Transverse colon (tissue), 4 donors: ENCODE results near the gene PKDCC. TPM values are rescaled to one million over a fixed set of nuclear protein-coding genes. Genes with fewer than 3 reads are reported as not detected.

Experiments
- DNase-seq: peaks from one replicate; pipeline ENCODE4 v3.0.0-alpha.2; 2019
- H3K27ac ChIP-seq, 4 donors: fragments of 200-600 bp; sonication (generic); 2 replicates each; pipeline ENCODE4 v1.5.1; 2016 to 2018; ENCODE audit warnings: inconsistent platforms in 4 of 4
- H3K27me3 ChIP-seq: fragments of 200-600 bp; sonication (generic); 2 replicates; pipeline ENCODE4 v1.5.1; 2017; ENCODE audit warnings: inconsistent platforms
- H3K36me3 ChIP-seq, 4 donors: fragments of 200-600 bp; sonication (generic); 2 replicates each; pipeline ENCODE4 v1.5.1; 2017 to 2019; ENCODE audit warnings: inconsistent platforms in 4 of 4
- H3K4me1 ChIP-seq, 4 donors: fragments of 200-600 bp; sonication (generic); 2 replicates each; pipeline ENCODE4 v1.5.1; 2017 to 2020; ENCODE audit warnings: inconsistent platforms in 4 of 4
- H3K4me3 ChIP-seq, 4 donors: fragments of 200-600 bp; sonication (generic); 1 replicate in 1 of 4; 2 replicates in 3 of 4; pipeline versions ENCODE4 v1.5.1 to v1.6.1; 2017 to 2019; ENCODE audit warnings: inconsistent platforms in 4 of 4
- H3K9me3 ChIP-seq, 2 donors: fragments of 200-600 bp; sonication (generic); 2 replicates each; pipeline ENCODE4 v1.5.1; 2017 to 2019; ENCODE audit warnings: inconsistent platforms in 2 of 2
- CTCF ChIP-seq, 5 experiments: fragments of 200-600 bp in 3 of 5; fragments of 450-650 bp in 2 of 5; sonication (generic) in 3 of 5; IDR thresholded peaks; 1 replicate in 2 of 5; 2 replicates in 3 of 5; pipeline ENCODE4 v1.5.1; 2016 to 2017; ENCODE audit warnings: antibody characterized with exemption in 5 of 5, inconsistent platforms in 3 of 5, mild to moderate bottlenecking in 2 of 5, moderate library complexity in 1 of 5
- EP300 ChIP-seq: sonication (generic); formaldehyde crosslinking; IDR thresholded peaks from one replicate; pipeline ENCODE4 v1.6.1; 2017; ENCODE audit warnings: antibody characterized with exemption, low read depth
- POLR2A ChIP-seq: fragments of 450-650 bp; IDR thresholded peaks from one replicate; pipeline ENCODE4 v1.6.1; 2016; ENCODE audit warnings: antibody characterized with exemption, mild to moderate bottlenecking, moderate library complexity
- POLR2AphosphoS5 ChIP-seq, 3 donors: sonication (generic); formaldehyde crosslinking; IDR thresholded peaks; one replicate each; pipeline ENCODE4 v1.6.1; 2016; ENCODE audit warnings: antibody characterized with exemption in 3 of 3
- WGBS, 2 donors: methylation state at CpG; one replicate each; pipeline ENCODE4 v1.1.5; 2018; ENCODE audit warnings: low coverage in 1 of 2; 5-methylcytosine and 5-hydroxymethylcytosine counted together
- in situ Hi-C, 4 donors: fragments of 200-750 bp; cut with MboI; loops; one replicate each; pipeline versions ENCODE4 v1.15.0 to v1.15.1; 2017; ENCODE audit warnings: low sequenced_read_pairs in 3 of 4, low pct_ligation_motif_present in 1 of 4, low pct_unique_long_range_greater_than_20kb in 1 of 4
- intact Hi-C: fragments of 100-400 bp; cut with DNase I; formaldehyde crosslinking; loops from one replicate; pipeline ENCODE4 v1.15.1; 2023; ENCODE audit warnings: low total_unique reads
- total RNA-seq, 4 donors: library from RNA; depleted of rRNA; stranded (reverse); fragments of >200 nt; gene quantifications; one replicate each; pipeline ENCODE4 v1.1.0, GENCODE V29; 2016

Gene PKDCC
- total RNA-seq, 4 donors from 2014 or later = 60.6 to 108 (median 74.6) TPM

- TF ChIP-seq POLR2AphosphoS5 (IDR thresholded peaks at IDR 0.05) (no peak), EP300 (no peak), POLR2A (no peak)
- H3K4me1 ChIP-seq = peaks cover 0 to 3% (median 0%) of the 10 kb centered on the region in 4 donors
- 71 to 96% methylated on average over 1 to 5 of the region's 5 CpGs for WGBS, 2 donors
- in situ Hi-C loops (no loop called here), intact Hi-C loops (no loop called here)
- H3K27ac ChIP-seq = no peak overlapping the region
- H3K9me3 ChIP-seq = no peaks in the 10 kb centered on the region
- no peak overlapping the region for H3K4me3 ChIP-seq
- H3K36me3 ChIP-seq = no peaks in the 10 kb centered on the region
- DNase-seq = no peak
- H3K27me3 ChIP-seq = no peaks in the 10 kb centered on the region
Measured at GRCh38 chr2:42035241-42035640, 12.6 kb upstream of the PKDCC start.

- intact Hi-C loops (no loop called here), in situ Hi-C loops (no loop called here)
- TF ChIP-seq POLR2AphosphoS5 (IDR thresholded peaks at IDR 0.05) (no peak), EP300 (no peak), POLR2A (no peak), CTCF (IDR thresholded peaks at IDR 0.05) (no peak)
- 50 to 60% methylated on average over 5 to 7 of the region's 7 CpGs for WGBS, 2 donors
- H3K4me1 ChIP-seq = peaks cover 0 to 3% (median 0%) of the 10 kb centered on the region in 4 donors
- H3K27ac ChIP-seq = no peak overlapping the region
- H3K27me3 ChIP-seq = no peaks in the 10 kb centered on the region
- no peak for DNase-seq
- H3K36me3 ChIP-seq = no peaks in the 10 kb centered on the region
- H3K9me3 ChIP-seq = no peaks in the 10 kb centered on the region
- H3K4me3 ChIP-seq = no peak overlapping the region
Measured at GRCh38 chr2:42036413-42036812, 11.4 kb upstream of the PKDCC start.

GRCh38 chr2:42036940-42037339 is 10.9 kb upstream of the PKDCC start:
- no peaks in the 10 kb centered on the region for H3K9me3 ChIP-seq
- peaks cover 0 to 3% (median 0%) of the 10 kb centered on the region in 4 donors for H3K4me1 ChIP-seq
- H3K36me3 ChIP-seq = no peaks in the 10 kb centered on the region
- intact Hi-C loops (no loop called here), in situ Hi-C loops (no loop called here)
- 87 to 88% methylated on average over 6 to 8 of the region's 8 CpGs for WGBS, 2 donors
- no peak overlapping the region for H3K4me3 ChIP-seq
- no peak for DNase-seq
- H3K27me3 ChIP-seq = no peaks in the 10 kb centered on the region
- H3K27ac ChIP-seq = no peak overlapping the region
- no peak for TF ChIP-seq CTCF (IDR thresholded peaks at IDR 0.05)
- TF ChIP-seq POLR2AphosphoS5 (IDR thresholded peaks at IDR 0.05) = no peak
- TF ChIP-seq POLR2A = no peak
- no peak for TF ChIP-seq EP300

GRCh38 chr2:42040643-42041278 is 7.1 kb upstream of the PKDCC start:
- H3K27ac ChIP-seq = no peak overlapping the region
- no peak for DNase-seq
- no peaks in the 10 kb centered on the region for H3K36me3 ChIP-seq
- intact Hi-C loops = no loop called here
- H3K4me1 ChIP-seq = peaks cover 0 to 5% (median 0%) of the 10 kb centered on the region in 4 donors
- in situ Hi-C loops = no loop called here
- H3K27me3 ChIP-seq = no peaks in the 10 kb centered on the region
- no peaks in the 10 kb centered on the region for H3K9me3 ChIP-seq
- TF ChIP-seq POLR2AphosphoS5 (IDR thresholded peaks at IDR 0.05) (no peak), POLR2A (no peak), CTCF (IDR thresholded peaks at IDR 0.05) (no peak), EP300 (no peak)
- 74 to 77% methylated on average over 5 to 9 of the region's 9 CpGs for WGBS, 2 donors
- H3K4me3 ChIP-seq = no peak overlapping the region
